Spleen (tissue), 11 donors: ENCODE measurements around the gene CD93. TPM values are rescaled to one million over a fixed set of nuclear protein-coding genes. Genes with fewer than 3 reads are reported as not detected.
A peak's percentile ranks its signal among the peaks of the same experiment; 100 is the strongest.

Source experiments
- DNase-seq: peaks from one replicate; pipeline ENCODE4 v3.0.0-alpha.2; 2020
- H3K27ac ChIP-seq, 8 donors: fragments of 200-600 bp; sonication (generic) in 7 of 8; 1 replicate in 4 of 8; 2 replicates in 4 of 8; pipeline versions ENCODE4 v1.5.0 to v1.8.0; 2016 to 2021; ENCODE audit warnings: inconsistent platforms in 4 of 8, mild to moderate bottlenecking in 4 of 8, moderate library complexity in 1 of 8
- H3K27me3 ChIP-seq, 7 donors: fragments of 200-600 bp; sonication (generic) in 6 of 7; replicated peaks in 1 of 7; 1 replicate in 4 of 7; 2 replicates in 3 of 7; pipeline versions ENCODE4 v1.5.0 to v1.8.0; 2016 to 2021; ENCODE audit warnings: inconsistent platforms in 3 of 7, mild to moderate bottlenecking in 1 of 7
- H3K36me3 ChIP-seq, 6 donors: fragments of 200-600 bp; sonication (generic) in 5 of 6; 1 replicate in 4 of 6; 2 replicates in 2 of 6; pipeline versions ENCODE4 v1.5.0 to v1.8.0; 2016 to 2021; ENCODE audit warnings: inconsistent platforms in 2 of 6
- H3K4me1 ChIP-seq, 6 donors: fragments of 200-600 bp; sonication (generic) in 5 of 6; 1 replicate in 3 of 6; 2 replicates in 3 of 6; pipeline versions ENCODE4 v1.5.0 to v1.8.0; 2016 to 2021; ENCODE audit warnings: inconsistent platforms in 3 of 6
- H3K4me3 ChIP-seq, 8 donors: fragments of 200-600 bp; sonication (generic) in 7 of 8; 1 replicate in 4 of 8; 2 replicates in 4 of 8; pipeline versions ENCODE4 v1.5.0 to v1.8.0; 2016 to 2021; ENCODE audit warnings: inconsistent platforms in 4 of 8, mild to moderate bottlenecking in 4 of 8, moderate library complexity in 2 of 8
- H3K9me3 ChIP-seq, 8 donors: fragments of 200-600 bp; sonication (generic) in 7 of 8; 1 replicate in 4 of 8; 2 replicates in 4 of 8; pipeline versions ENCODE4 v1.5.0 to v1.8.0; 2016 to 2021; ENCODE audit warnings: inconsistent platforms in 4 of 8
- POLR2A ChIP-seq, 3 donors: fragments of 450-650 bp; IDR thresholded peaks; one replicate each; pipeline ENCODE4 v1.5.1; 2017; ENCODE audit warnings: antibody characterized with exemption in 3 of 3, mild to moderate bottlenecking in 1 of 3
- POLR2AphosphoS5 ChIP-seq, 3 donors: sonication (generic); formaldehyde crosslinking; IDR thresholded peaks; one replicate each; pipeline ENCODE4 v1.5.1; 2017; ENCODE audit warnings: antibody characterized with exemption in 3 of 3
- WGBS, 5 donors: extraction: QIAGEN DNeasy Blood & Tissue Kit in 3 of 5; methylation state at CpG; one replicate each; pipeline versions ENCODE4 v1.1.5 to v1.1.7; 2013 to 2018; 5-methylcytosine and 5-hydroxymethylcytosine counted together
- intact Hi-C: fragments of 100-400 bp; cut with DNase I; formaldehyde crosslinking; loops from one replicate; pipeline ENCODE4 v1.15.0; 2023; ENCODE audit warnings: low total_unique reads
- polyA plus RNA-seq, 3 donors: library from polyadenylated mRNA; stranded (reverse); fragments of 200-250 nt; gene quantifications; one replicate each; pipeline ENCODE4 v1.2.1, GENCODE V29; 2013
- total RNA-seq, 7 donors: library from RNA; depleted of rRNA in 3 of 7; stranded (reverse); fragments of >200 nt in 3 of 7; fragmentation: NEBNext Ultra II Directional in 4 of 7; extraction: Animal tissue kit (Norgen Biotek cat#: 25700) in 4 of 7; gene quantifications; one replicate each; pipeline versions ENCODE4 v1.1.0 to v1.2.1, GENCODE V29; 2016 to 2021
- TF ChIP-seq, protein P1 (sequence below), 11 experiments: fragments of 200-600 bp in 7 of 11; fragments of 450-650 bp in 4 of 11; sonication (generic) in 4 of 11; IDR thresholded peaks in 8 of 11; conservative IDR thresholded peaks in 3 of 11; 1 replicate in 7 of 11; 2 replicates in 4 of 11; pipeline versions ENCODE4 v1.4.0 to v1.8.0; 2016 to 2021; ENCODE audit warnings: antibody characterized with exemption in 11 of 11, inconsistent platforms in 4 of 11, mild to moderate bottlenecking in 1 of 11
- donor health status: healthy with polysubstance abuse.
- donor health status: DM: no; HTN: no; CAD: no; lungs with moderate emphysema.
- donor health status: DM: no; HTN: no; CAD: no.
- donor health status: Bipolar disorder and iron deficiency.
- donor health status: healthy.
- donor health status: DM: no; HTN: no; CAD: no.
- donor health status: DM: yes; HTN: yes; CAD: no.

CD93 gene
- total and polyA plus RNA-seq, 10 donors = 4.1 to 103 (median 62.5) TPM

DNA sequence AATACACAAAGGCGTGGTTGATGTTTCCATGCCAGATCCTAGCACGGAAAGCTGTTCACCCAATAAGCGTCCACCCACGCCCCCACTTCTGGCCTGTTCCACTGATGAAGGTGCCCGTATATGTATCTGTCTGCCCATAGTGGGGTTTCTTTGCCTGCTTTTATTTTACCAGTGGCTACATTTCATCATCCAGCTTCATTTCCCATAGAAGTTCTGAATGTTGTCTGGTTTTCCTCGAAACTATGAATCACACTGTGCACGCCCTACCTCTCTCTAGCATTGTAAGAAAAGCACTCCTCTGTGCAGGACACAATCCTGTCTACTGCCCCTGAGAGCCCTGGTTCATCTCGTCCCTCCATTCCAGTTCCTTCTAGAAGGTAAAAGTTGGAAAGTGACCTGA, 8.8 kb upstream of the CD93 start:
- H3K9me3 ChIP-seq = no peaks in the 10 kb centered on the region
- peaks cover 0 to 32% (median 10%) of the 10 kb centered on the region in 6 donors for H3K4me1 ChIP-seq
- no peak overlapping the region for H3K27ac ChIP-seq
- no peak overlapping the region for H3K4me3 ChIP-seq
- no peaks in the 10 kb centered on the region for H3K36me3 ChIP-seq
- no peaks in the 10 kb centered on the region for H3K27me3 ChIP-seq
- WGBS, 5 donors = 85 to 92% (median 88%) methylated on average over 8 of the region's 8 CpGs
- no peak for DNase-seq
- TF ChIP-seq POLR2AphosphoS5 (IDR thresholded peaks at IDR 0.05) = no peak
- no peak for TF ChIP-seq POLR2A (IDR thresholded peaks at IDR 0.05)
- TF ChIP-seq, protein P1, sequence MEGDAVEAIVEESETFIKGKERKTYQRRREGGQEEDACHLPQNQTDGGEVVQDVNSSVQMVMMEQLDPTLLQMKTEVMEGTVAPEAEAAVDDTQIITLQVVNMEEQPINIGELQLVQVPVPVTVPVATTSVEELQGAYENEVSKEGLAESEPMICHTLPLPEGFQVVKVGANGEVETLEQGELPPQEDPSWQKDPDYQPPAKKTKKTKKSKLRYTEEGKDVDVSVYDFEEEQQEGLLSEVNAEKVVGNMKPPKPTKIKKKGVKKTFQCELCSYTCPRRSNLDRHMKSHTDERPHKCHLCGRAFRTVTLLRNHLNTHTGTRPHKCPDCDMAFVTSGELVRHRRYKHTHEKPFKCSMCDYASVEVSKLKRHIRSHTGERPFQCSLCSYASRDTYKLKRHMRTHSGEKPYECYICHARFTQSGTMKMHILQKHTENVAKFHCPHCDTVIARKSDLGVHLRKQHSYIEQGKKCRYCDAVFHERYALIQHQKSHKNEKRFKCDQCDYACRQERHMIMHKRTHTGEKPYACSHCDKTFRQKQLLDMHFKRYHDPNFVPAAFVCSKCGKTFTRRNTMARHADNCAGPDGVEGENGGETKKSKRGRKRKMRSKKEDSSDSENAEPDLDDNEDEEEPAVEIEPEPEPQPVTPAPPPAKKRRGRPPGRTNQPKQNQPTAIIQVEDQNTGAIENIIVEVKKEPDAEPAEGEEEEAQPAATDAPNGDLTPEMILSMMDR (IDR thresholded peaks at IDR 0.05 in 8 of 11, conservative IDR thresholded peaks at IDR 0.05 in 3 of 11) = no peak
- intact Hi-C loops = no loop called here

DNA sequence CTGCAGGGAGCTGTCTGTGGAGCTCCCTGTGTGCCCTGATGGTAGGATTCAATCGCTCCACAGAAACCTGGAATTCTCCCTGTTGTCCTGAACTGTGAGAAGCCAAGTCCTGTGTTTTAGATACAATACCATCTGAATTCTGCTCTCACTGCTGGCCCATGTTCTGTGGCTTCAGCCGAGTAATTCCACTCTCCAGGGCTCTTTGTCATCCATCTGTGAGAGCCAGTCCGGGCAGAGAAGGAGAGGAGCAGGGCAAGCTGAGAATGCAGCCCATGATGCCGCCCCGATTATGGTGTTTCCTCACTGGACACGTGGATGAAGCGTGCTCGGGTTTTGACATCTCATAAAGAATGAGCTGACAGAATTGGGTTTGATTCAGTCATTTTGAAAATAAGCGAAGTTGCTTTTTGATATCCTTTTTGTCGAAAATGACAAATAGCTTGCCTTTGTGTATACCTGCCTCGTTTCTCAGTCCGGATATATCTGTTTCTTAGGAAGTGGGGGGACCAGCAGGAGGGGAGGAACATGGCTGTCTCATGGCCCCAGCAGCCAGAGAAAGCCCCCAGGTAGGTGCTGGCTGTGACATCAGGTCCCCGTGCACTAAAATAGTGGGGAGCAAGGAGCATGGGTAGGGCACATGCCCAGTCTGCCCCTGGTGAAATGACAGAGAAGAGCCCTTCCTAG, 8.2 kb upstream of the CD93 start:
- H3K27ac ChIP-seq = no peak overlapping the region
- H3K36me3 ChIP-seq = no peaks in the 10 kb centered on the region
- peaks cover 0 to 32% (median 10%) of the 10 kb centered on the region in 6 donors for H3K4me1 ChIP-seq
- DNase-seq = no peak
- no peaks in the 10 kb centered on the region for H3K27me3 ChIP-seq
- intact Hi-C loops = no loop called here
- H3K9me3 ChIP-seq = no peaks in the 10 kb centered on the region
- TF ChIP-seq, protein P1 (IDR thresholded peaks at IDR 0.05 in 8 of 11, conservative IDR thresholded peaks at IDR 0.05 in 3 of 11) = no peak
- no peak for TF ChIP-seq POLR2A (IDR thresholded peaks at IDR 0.05)
- no peak for TF ChIP-seq POLR2AphosphoS5 (IDR thresholded peaks at IDR 0.05)
- 84 to 95% (median 89%) methylated on average over 13 of the region's 13 CpGs for WGBS, 5 donors
- H3K4me3 ChIP-seq = no peak overlapping the region

DNA sequence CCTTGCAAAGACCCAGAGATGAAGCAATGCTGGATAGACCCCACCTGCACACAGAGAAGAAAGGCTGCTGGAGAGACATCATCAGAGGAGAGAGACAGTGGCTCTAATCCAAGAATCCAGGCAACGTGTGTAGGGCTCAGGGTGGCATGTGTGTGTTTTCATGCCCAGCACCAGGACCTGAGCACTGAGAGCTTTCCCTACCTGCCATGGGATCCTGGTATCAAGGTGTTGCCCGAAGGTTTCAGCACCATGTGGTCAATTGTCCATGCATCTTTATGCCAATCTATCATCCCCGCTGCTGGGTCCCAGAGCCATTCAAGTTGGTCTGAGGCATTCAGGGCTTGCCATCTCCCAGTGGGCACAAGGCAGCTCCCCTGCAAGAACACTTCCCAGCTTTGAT, 7.5 kb upstream of the CD93 start:
- H3K36me3 ChIP-seq = no peaks in the 10 kb centered on the region
- no peak overlapping the region for H3K27ac ChIP-seq
- H3K9me3 ChIP-seq = no peaks in the 10 kb centered on the region
- no peaks in the 10 kb centered on the region for H3K27me3 ChIP-seq
- WGBS, 5 donors = 61 to 89% (median 71%) methylated on average over 3 of the region's 3 CpGs
- intact Hi-C loops = no loop called here
- TF ChIP-seq, protein P1 (IDR thresholded peaks at IDR 0.05 in 8 of 11, conservative IDR thresholded peaks at IDR 0.05 in 3 of 11) = no peak
- no peak for TF ChIP-seq POLR2AphosphoS5 (IDR thresholded peaks at IDR 0.05)
- no peak for TF ChIP-seq POLR2A (IDR thresholded peaks at IDR 0.05)
- peaks cover 0 to 32% (median 10%) of the 10 kb centered on the region in 6 donors for H3K4me1 ChIP-seq
- no peak for DNase-seq
- no peak overlapping the region for H3K4me3 ChIP-seq

DNA sequence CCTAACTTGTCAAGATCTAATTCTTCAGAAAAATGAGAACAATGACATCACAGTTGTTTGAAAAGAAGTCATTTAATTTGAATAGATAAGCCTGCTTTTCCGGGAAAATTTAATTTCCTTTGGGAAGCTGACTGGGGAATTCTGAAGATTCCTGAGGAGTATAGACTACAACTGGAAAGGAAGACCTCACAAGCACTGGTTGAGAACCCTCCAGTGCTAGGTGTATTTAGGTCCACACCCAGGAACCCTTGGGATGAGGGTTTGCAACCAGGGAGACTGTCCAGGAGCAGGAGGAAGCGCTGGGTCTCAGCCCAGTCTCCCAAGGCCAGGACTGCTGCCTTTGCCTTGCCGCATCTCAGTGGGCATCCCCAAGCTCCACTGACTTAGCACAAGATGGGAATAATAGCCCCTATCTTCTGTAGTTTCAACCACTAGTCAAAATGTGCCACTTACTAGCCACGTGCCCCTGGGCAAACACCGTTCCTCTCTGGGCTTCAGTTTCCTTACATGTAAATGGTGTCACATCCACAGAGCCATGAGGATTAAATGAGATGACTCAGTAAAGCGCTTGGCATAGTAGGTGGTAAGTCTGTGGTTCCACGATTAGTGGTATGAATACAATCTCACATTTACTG, 6.9 kb upstream of the CD93 start:
- no peak for DNase-seq
- 76 to 89% (median 79%) methylated on average over 7 of the region's 7 CpGs for WGBS, 5 donors
- Histone ChIP-seq H3K27ac (peak overlapping the region in 4 of 8 donors; percentile 14 to 62 (median 26)), H3K4me3 (no peak overlapping the region), H3K27me3 (no peaks in the 10 kb centered on the region), H3K9me3 (no peaks in the 10 kb centered on the region), H3K36me3 (no peaks in the 10 kb centered on the region), H3K4me1 (peaks cover 0 to 36% (median 12%) of the 10 kb centered on the region in 6 donors)
- TF ChIP-seq POLR2AphosphoS5 (IDR thresholded peaks at IDR 0.05) = no peak
- no peak for TF ChIP-seq POLR2A (IDR thresholded peaks at IDR 0.05)
- TF ChIP-seq, protein P1 (IDR thresholded peaks at IDR 0.05 in 8 of 11, conservative IDR thresholded peaks at IDR 0.05 in 3 of 11) = no peak
- intact Hi-C loops = no loop called here
